Karpas-422 (cell line): ENCODE measurements around the gene RANBP3. TPM values are rescaled to one million over a fixed set of nuclear protein-coding genes. Genes with fewer than 3 reads are reported as not detected.

Experiments used
- DNase-seq: peaks from one replicate; pipeline ENCODE4 v3.0.0-alpha.2; 2015
- H2AFZ ChIP-seq: fragments of 200-600 bp; sonication (generic); 2 replicates; pipeline ENCODE4 v1.6.1; 2014; ENCODE audit warnings: antibody characterized with exemption, low read length, mixed read lengths
- H3K27ac ChIP-seq: fragments of 200-600 bp; sonication (generic); 2 replicates; pipeline ENCODE4 v1.5.1; 2014; ENCODE audit warnings: mild to moderate bottlenecking, low read length, moderate library complexity
- H3K27me3 ChIP-seq: fragments of 200-600 bp; sonication (generic); 2 replicates; pipeline ENCODE4 v1.6.1; 2014; ENCODE audit warnings: low read length, mixed read lengths
- H3K36me3 ChIP-seq: fragments of 200-600 bp; sonication (generic); 2 replicates; pipeline ENCODE4 v1.6.1; 2014; ENCODE audit warnings: low read length, mixed read lengths; ENCODE audit not compliant: insufficient read depth
- H3K4me1 ChIP-seq: fragments of 200-600 bp; sonication (generic); 2 replicates; pipeline ENCODE4 v1.6.1; 2014; ENCODE audit warnings: mild to moderate bottlenecking, low read length, mixed read lengths
- H3K4me2 ChIP-seq: fragments of 200-600 bp; sonication (generic); 2 replicates; pipeline ENCODE4 v1.6.1; 2014; ENCODE audit warnings: low read length, low read depth, mild to moderate bottlenecking; ENCODE audit not compliant: poor library complexity, severe bottlenecking
- H3K4me3 ChIP-seq: fragments of 200-600 bp; sonication (generic); 2 replicates; pipeline ENCODE4 v1.5.1; 2014; ENCODE audit warnings: mild to moderate bottlenecking, antibody characterized with exemption, low read length, mixed read lengths
- H3K79me2 ChIP-seq: fragments of 200-600 bp; sonication (generic); 2 replicates; pipeline ENCODE4 v1.6.1; 2014; ENCODE audit warnings: mild to moderate bottlenecking, low read length, mixed read lengths
- H3K9ac ChIP-seq: fragments of 200-600 bp; sonication (generic); 2 replicates; pipeline ENCODE4 v1.6.0; 2014; ENCODE audit warnings: low read length
- H3K9me2 ChIP-seq: fragments of 200-600 bp; sonication (generic), shearing (Covaris generic); replicated peaks from 2 replicates; pipeline ENCODE4 v1.6.0; 2014; ENCODE audit warnings: mild to moderate bottlenecking, low read length, moderate library complexity; ENCODE audit not compliant: insufficient read depth
- H3K9me3 ChIP-seq: fragments of 300-700, 200-600 bp; sonication (generic); 2 replicates; pipeline ENCODE4 v1.6.1; 2014; ENCODE audit warnings: low read length, mixed read lengths
- H4K20me1 ChIP-seq: fragments of 200-600 bp; sonication (generic); 2 replicates; pipeline ENCODE4 v1.6.1; 2014; ENCODE audit warnings: mild to moderate bottlenecking, antibody characterized with exemption, low read length, low read depth; ENCODE audit not compliant: insufficient read depth
- total RNA-seq: library from RNA; depleted of rRNA; stranded (reverse); fragments of >200 nt; shearing (Covaris generic); gene quantifications from 2 replicates; pipeline ENCODE4 v1.2.3, GENCODE V29; 2014; ENCODE audit warnings: low replicate concordance

RANBP3 gene
- total RNA-seq, 1 experiment from 2014 or later: 34.0 TPM

GRCh38 chr19:5896365-5897076 lies 81.4 kb downstream of the RANBP3 start:
- Histone ChIP-seq H4K20me1 (peaks cover 38% of the 10 kb centered on the region), H3K9me2 (no peaks in the 10 kb centered on the region), H3K4me1 (peaks cover 4% of the 10 kb centered on the region), H3K27me3 (no peaks in the 10 kb centered on the region), H3K27ac (no peak overlapping the region), H3K4me3 (no peak overlapping the region), H2AFZ (no peak overlapping the region), H3K36me3 (peaks cover 4% of the 10 kb centered on the region; the same call in 1 of the 2 replicates), H3K9ac (no peak overlapping the region), H3K79me2 (peaks cover 22% of the 10 kb centered on the region), H3K9me3 (no peaks in the 10 kb centered on the region), H3K4me2 (no peak overlapping the region)
- no peak for DNase-seq

DNA sequence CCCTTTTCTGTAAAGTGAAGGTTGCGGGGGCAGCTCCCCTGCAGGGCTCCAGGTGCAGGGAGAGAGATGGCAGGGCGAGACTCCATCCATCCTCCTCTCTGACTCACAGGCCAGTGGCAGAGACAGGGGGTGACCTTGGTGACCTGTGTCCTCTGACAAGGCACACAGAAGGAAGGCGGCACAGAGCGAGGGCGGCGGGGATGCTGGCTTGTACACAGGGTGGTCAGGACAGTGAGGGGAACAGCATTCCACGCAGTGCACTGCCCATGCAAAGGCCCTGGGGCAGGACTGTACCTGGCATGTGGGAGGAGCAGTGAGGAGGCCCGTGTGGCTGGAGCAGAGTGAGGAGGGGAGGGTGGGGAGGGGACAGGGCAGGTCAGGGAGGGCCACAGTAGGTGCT lies 82.0 kb downstream of the RANBP3 start:
- no peaks in the 10 kb centered on the region for H3K36me3 ChIP-seq
- peaks cover 16% of the 10 kb centered on the region for H3K79me2 ChIP-seq
- no peaks in the 10 kb centered on the region for H3K9me3 ChIP-seq
- H3K27me3 ChIP-seq: no peaks in the 10 kb centered on the region
- H2AFZ ChIP-seq: no peak overlapping the region
- H3K9me2 ChIP-seq: no peaks in the 10 kb centered on the region
- no peak overlapping the region for H3K27ac ChIP-seq
- peak; percentile 31 for DNase-seq
- H3K4me1 ChIP-seq: no peaks in the 10 kb centered on the region
- H4K20me1 ChIP-seq: peaks cover 31% of the 10 kb centered on the region
- H3K4me3 ChIP-seq: no peak overlapping the region
- no peak overlapping the region for H3K9ac ChIP-seq
- H3K4me2 ChIP-seq: no peak overlapping the region

- Histone ChIP-seq H3K4me2 (no peak overlapping the region), H3K9me3 (no peaks in the 10 kb centered on the region), H3K4me3 (no peak overlapping the region), H3K27ac (no peak overlapping the region), H3K36me3 (no peaks in the 10 kb centered on the region), H3K27me3 (no peaks in the 10 kb centered on the region), H3K79me2 (peaks cover 12% of the 10 kb centered on the region), H3K9me2 (no peaks in the 10 kb centered on the region), H3K4me1 (no peaks in the 10 kb centered on the region), H3K9ac (no peak overlapping the region), H2AFZ (no peak overlapping the region), H4K20me1 (peaks cover 30% of the 10 kb centered on the region; the same call in 1 of the 2 replicates)
- peak; percentile 31 for DNase-seq
Measured at GRCh38 chr19:5895409-5895808, 82.5 kb downstream of the RANBP3 start.

- no peak overlapping the region for H3K9ac ChIP-seq
- H3K4me1 ChIP-seq: no peaks in the 10 kb centered on the region
- H3K27ac ChIP-seq: no peak overlapping the region
- H3K9me3 ChIP-seq: no peaks in the 10 kb centered on the region
- peak; percentile 20 for DNase-seq
- peaks cover 6% of the 10 kb centered on the region for H3K79me2 ChIP-seq
- no peak overlapping the region for H3K4me2 ChIP-seq
- no peaks in the 10 kb centered on the region for H3K9me2 ChIP-seq
- H4K20me1 ChIP-seq: peaks cover 24% of the 10 kb centered on the region; the same call in 1 of the 2 replicates
- H3K4me3 ChIP-seq: no peak overlapping the region
- H3K27me3 ChIP-seq: no peaks in the 10 kb centered on the region
- H3K36me3 ChIP-seq: no peaks in the 10 kb centered on the region
- H2AFZ ChIP-seq: no peak overlapping the region
Measured at GRCh38 chr19:5894704-5895349, 83.1 kb downstream of the RANBP3 start.

DNA sequence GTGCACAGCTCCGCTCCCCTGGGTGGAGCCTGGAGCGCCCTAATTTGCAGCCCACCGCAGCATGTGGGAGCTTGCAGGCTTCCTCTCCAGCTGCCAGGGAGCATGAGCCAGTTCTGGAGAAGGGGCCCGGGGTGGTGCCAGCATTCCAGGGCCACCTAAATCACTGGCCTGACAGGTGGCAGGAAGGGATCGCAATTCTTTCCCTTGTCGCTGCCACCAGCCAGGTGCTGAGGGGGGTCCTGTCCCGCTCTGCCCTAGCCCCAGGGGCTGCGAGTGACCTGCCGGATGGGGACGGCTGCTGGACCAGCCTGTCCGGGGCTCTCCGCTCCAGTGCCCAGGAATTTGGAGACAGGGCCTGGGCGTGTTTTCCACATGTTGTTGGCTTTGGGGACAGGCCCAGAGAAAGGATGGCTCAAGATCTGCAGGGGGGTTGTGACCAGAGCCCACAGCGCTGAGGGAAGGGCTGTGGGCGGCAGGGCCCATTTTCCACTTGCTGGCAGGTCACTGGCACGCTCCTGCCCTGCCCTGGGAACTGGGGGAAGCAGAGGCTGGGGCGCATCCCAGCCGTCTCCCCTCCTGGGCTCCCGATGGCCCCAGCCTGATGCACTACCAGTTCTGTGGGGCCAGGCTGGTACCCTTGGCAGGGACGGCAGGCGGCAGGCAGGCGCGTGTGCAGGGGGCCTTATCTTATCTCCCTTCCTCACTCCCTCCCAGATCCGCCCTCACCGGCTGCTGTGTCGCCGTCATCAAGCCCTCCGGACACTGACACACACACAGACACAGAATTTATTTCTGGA lies 83.8 kb downstream of the RANBP3 start:
- DNase-seq: peak; percentile 34
- H3K9ac ChIP-seq: no peak overlapping the region
- no peak overlapping the region for H2AFZ ChIP-seq
- peaks cover 22% of the 10 kb centered on the region; the same call in 1 of the 2 replicates for H4K20me1 ChIP-seq
- no peaks in the 10 kb centered on the region for H3K9me3 ChIP-seq
- H3K27ac ChIP-seq: no peak overlapping the region
- no peak overlapping the region for H3K4me3 ChIP-seq
- H3K79me2 ChIP-seq: peaks cover 3% of the 10 kb centered on the region; the same call in 1 of the 2 replicates
- no peaks in the 10 kb centered on the region for H3K27me3 ChIP-seq
- no peaks in the 10 kb centered on the region for H3K9me2 ChIP-seq
- H3K4me1 ChIP-seq: no peaks in the 10 kb centered on the region
- H3K36me3 ChIP-seq: no peaks in the 10 kb centered on the region
- H3K4me2 ChIP-seq: no peak overlapping the region

GRCh38 chr19:5893296-5893903 lies 84.5 kb downstream of the RANBP3 start:
- Histone ChIP-seq H3K27ac (no peak overlapping the region), H3K36me3 (no peaks in the 10 kb centered on the region), H3K9ac (no peak overlapping the region), H3K9me3 (no peaks in the 10 kb centered on the region), H3K79me2 (peaks cover 3% of the 10 kb centered on the region; the same call in 1 of the 2 replicates), H3K4me3 (no peak overlapping the region), H4K20me1 (peaks cover 21% of the 10 kb centered on the region; the same call in 1 of the 2 replicates), H3K4me2 (no peak overlapping the region), H2AFZ (no peak overlapping the region), H3K27me3 (no peaks in the 10 kb centered on the region), H3K9me2 (no peaks in the 10 kb centered on the region), H3K4me1 (no peaks in the 10 kb centered on the region)
- DNase-seq: peak; percentile 40

GRCh38 chr19:5892772-5893275 lies 85.1 kb downstream of the RANBP3 start:
- H3K9me2 ChIP-seq: no peaks in the 10 kb centered on the region
- H3K27me3 ChIP-seq: no peaks in the 10 kb centered on the region
- no peaks in the 10 kb centered on the region for H3K36me3 ChIP-seq
- no peak overlapping the region for H3K27ac ChIP-seq
- H3K4me3 ChIP-seq: no peak overlapping the region
- H3K9me3 ChIP-seq: no peaks in the 10 kb centered on the region
- no peak overlapping the region for H3K4me2 ChIP-seq
- no peaks in the 10 kb centered on the region; the same call in 1 of the 2 replicates for H3K79me2 ChIP-seq
- no peak overlapping the region for H2AFZ ChIP-seq
- H4K20me1 ChIP-seq: peaks cover 15% of the 10 kb centered on the region; the same call in 1 of the 2 replicates
- no peak for DNase-seq
- no peak overlapping the region for H3K9ac ChIP-seq
- no peaks in the 10 kb centered on the region for H3K4me1 ChIP-seq
